Cardiac muscle cell (in vitro differentiated cells and primary cell): ENCODE measurements around the gene RALA. TPM values are rescaled to one million over a fixed set of nuclear protein-coding genes. Genes with fewer than 3 reads are reported as not detected.
"Not testable (repeated sequence)": the region's sequence is repeated elsewhere in the genome, so short reads cannot be mapped to it uniquely, and the experiment has no call there.

Experiments used
- DNase-seq, 2 donors: peaks; one replicate each; pipeline versions ENCODE4 v3.0.0 to v3.0.0-alpha.2; 2010 to 2017; ENCODE audit warnings: low read depth in 1 of 2, low spot score in 1 of 2
- H3K27ac ChIP-seq: fragments of 200-600 bp; sonication (generic); 2 replicates; pipeline ENCODE4 v1.5.1; 2016
- H3K27me3 ChIP-seq: fragments of 200-600 bp; sonication (generic); 2 replicates; pipeline ENCODE4 v1.6.0; 2016; ENCODE audit warnings: control low read depth
- H3K36me3 ChIP-seq: fragments of 200-600 bp; sonication (generic); 2 replicates; pipeline ENCODE4 v1.5.1; 2016; ENCODE audit warnings: control low read depth
- H3K4me1 ChIP-seq: fragments of 200-600 bp; sonication (generic); 2 replicates; pipeline ENCODE4 v1.8.1; 2017; ENCODE audit warnings: low read depth, mild to moderate bottlenecking, mixed run types
- H3K4me3 ChIP-seq: fragments of 200-600 bp; sonication (generic); 2 replicates; pipeline ENCODE4 v1.5.1; 2016; ENCODE audit warnings: mild to moderate bottlenecking
- H3K9me3 ChIP-seq: fragments of 200-600 bp; sonication (generic); 2 replicates; pipeline ENCODE4 v1.5.1; 2017; ENCODE audit warnings: low read depth, mild to moderate bottlenecking, control low read depth
- polyA plus RNA-seq: library from polyadenylated mRNA; unstranded; fragments of >200 nt; fragmentation: Nextera tagmentation; extraction: Ambion mirVana; gene quantifications from 2 replicates; pipeline ENCODE4 v1.2.1, GENCODE V29; 2016
- total RNA-seq: library from RNA; depleted of rRNA; stranded (reverse); fragments of >200 nt; gene quantifications from 2 replicates; pipeline ENCODE4 v1.2.3, GENCODE V29; 2016
- TF ChIP-seq, protein P1 (sequence below): IDR thresholded peaks from 2 replicates; pipeline ENCODE4 v1.5.1; 2012; ENCODE audit warnings: low read depth, mild to moderate bottlenecking, low read length

The RALA gene
- total and polyA plus RNA-seq, 2 experiments from 2014 or later, result 7.3 to 44.4 TPM

DNA sequence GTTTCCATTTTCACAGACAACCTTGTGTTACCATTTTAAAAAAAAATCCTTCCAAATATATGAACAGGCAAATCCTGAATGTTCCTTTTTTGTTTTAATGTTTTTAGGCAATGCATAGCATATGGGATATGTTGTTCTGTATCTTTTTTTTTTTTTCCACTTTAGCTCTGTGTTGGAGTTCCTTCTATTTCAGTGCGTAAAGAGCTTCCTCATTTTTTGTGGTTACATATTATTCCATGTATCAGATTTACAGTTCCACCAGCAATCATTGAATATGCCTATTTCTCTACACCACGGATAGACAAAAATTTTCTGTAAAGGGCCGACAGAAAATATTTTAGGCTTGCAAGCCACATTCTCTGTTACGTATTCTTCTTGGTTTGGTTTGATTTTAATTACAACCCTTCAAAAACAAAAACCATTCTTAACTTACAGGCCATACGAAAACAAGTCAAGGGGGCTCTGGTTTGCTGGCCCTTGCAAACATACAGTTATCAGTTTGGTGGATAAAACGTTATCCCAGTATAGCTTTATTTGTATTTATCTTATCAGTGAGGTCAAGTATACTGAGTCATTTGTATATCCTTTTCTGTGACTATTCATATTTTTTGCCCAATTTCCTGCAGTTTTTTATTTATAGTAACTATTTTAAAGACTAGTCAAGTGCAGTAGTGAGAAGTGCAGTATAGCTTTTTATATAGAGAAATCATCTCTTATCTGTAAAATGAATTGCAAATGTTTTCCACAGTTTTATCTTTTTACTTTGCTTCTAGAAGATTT is 55.7 kb downstream of the RALA start:
- Histone ChIP-seq H3K4me1 (no peaks in the 10 kb centered on the region), H3K4me3 (no peak overlapping the region), H3K9me3 (no peaks in the 10 kb centered on the region), H3K36me3 (no peaks in the 10 kb centered on the region), H3K27me3 (no peaks in the 10 kb centered on the region), H3K27ac (no peak overlapping the region)
- DNase-seq, result no peak
- TF ChIP-seq, protein P1, sequence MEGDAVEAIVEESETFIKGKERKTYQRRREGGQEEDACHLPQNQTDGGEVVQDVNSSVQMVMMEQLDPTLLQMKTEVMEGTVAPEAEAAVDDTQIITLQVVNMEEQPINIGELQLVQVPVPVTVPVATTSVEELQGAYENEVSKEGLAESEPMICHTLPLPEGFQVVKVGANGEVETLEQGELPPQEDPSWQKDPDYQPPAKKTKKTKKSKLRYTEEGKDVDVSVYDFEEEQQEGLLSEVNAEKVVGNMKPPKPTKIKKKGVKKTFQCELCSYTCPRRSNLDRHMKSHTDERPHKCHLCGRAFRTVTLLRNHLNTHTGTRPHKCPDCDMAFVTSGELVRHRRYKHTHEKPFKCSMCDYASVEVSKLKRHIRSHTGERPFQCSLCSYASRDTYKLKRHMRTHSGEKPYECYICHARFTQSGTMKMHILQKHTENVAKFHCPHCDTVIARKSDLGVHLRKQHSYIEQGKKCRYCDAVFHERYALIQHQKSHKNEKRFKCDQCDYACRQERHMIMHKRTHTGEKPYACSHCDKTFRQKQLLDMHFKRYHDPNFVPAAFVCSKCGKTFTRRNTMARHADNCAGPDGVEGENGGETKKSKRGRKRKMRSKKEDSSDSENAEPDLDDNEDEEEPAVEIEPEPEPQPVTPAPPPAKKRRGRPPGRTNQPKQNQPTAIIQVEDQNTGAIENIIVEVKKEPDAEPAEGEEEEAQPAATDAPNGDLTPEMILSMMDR, result no peak

DNA sequence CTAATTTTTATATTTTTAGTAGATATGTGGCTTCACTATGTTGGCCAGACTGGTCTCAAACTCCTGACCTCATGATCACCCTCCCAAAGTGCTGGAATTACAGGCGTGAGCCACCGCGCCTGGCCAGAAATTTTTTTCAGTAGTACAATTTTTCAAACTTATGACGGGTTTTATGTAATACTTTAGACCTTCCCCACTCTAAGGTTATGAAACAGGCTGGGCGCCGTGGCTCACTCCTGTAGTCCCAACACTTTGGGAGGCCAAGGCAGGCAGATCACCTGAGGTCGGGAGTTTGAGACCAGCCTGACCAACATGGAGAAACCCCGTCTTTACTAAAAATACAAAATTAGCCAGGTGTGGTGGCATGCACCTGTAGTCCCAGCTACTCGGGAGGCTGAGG is 56.5 kb downstream of the RALA start:
- not testable (repeated sequence) for H3K27ac ChIP-seq

DNA sequence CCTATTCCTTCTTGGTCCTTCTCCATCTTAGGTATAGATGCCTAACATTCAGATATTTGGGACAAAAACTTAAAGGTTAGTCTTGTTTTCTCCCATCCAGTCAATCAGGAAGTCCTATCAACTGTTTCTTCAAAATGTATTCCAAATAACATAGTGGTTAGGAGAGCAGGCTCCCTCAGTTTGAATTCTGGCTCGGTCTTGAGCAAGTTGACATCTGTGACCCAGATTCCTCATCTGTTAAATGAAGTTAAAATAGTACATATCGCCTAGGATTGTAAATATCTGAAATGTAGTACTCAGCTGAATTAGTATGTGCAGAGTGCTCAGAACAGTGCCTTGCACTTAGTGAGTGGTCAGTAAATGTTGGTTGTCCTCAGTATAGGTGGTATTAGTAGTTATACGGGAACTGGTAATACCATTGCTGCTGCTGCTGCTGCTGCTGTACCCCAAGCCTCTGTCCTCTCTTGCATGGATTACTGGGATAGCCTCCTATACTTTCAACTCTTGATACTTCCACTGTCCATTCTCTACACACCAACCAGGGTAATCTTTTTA is 58.6 kb downstream of the RALA start:
- Histone ChIP-seq H3K27ac (no peak overlapping the region), H3K4me3 (no peak overlapping the region), H3K27me3 (no peaks in the 10 kb centered on the region), H3K9me3 (no peaks in the 10 kb centered on the region), H3K36me3 (no peaks in the 10 kb centered on the region), H3K4me1 (no peaks in the 10 kb centered on the region)
- TF ChIP-seq, protein P1, result no peak
- DNase-seq, result no peak

More for the DNA sequence above, 56.5 kb downstream of the RALA start:
- H3K9me3 ChIP-seq, H3K4me1 ChIP-seq, H3K27me3 ChIP-seq, H3K36me3 ChIP-seq, H3K4me3 ChIP-seq, DNase-seq: not testable (repeated sequence)

- Histone ChIP-seq H3K27ac (no peak overlapping the region), H3K36me3 (no peaks in the 10 kb centered on the region), H3K4me1 (no peaks in the 10 kb centered on the region), H3K4me3 (no peak overlapping the region), H3K27me3 (no peaks in the 10 kb centered on the region), H3K9me3 (no peaks in the 10 kb centered on the region)
- DNase-seq, result peak in 1 of 2 donors; percentile 70
- TF ChIP-seq, protein P1, result no peak
These were observed 60.0 kb downstream of the RALA start for GRCh38 chr7:39683216-39683845.

GRCh38 chr7:39686261-39686924 is 63.0 kb downstream of the RALA start:
- no peaks in the 10 kb centered on the region for H3K27me3 ChIP-seq
- no peak for DNase-seq
- no peaks in the 10 kb centered on the region for H3K9me3 ChIP-seq
- TF ChIP-seq, protein P1, result no peak
- peaks cover 3% of the 10 kb centered on the region for H3K36me3 ChIP-seq
- no peaks in the 10 kb centered on the region for H3K4me1 ChIP-seq
- no peak overlapping the region for H3K4me3 ChIP-seq
- H3K27ac ChIP-seq, result no peak overlapping the region
